Gastrocnemius medialis (tissue), 4 donors: Measurements from ENCODE around the gene OS9. TPM values are rescaled to one million over a fixed set of nuclear protein-coding genes. Genes with fewer than 3 reads are reported as not detected.

ENCODE experiments used
- ATAC-seq, 2 donors: fragments of 150-250 bp; one replicate each; pipeline ENCODE4 v1.9.1; 2016
- DNase-seq, 2 donors: peaks; one replicate each; pipeline ENCODE4 v3.0.0-alpha.2; 2019
- H3K27ac ChIP-seq, 4 donors: fragments of 200-600 bp; sonication (generic); 1 replicate in 1 of 4; 2 replicates in 3 of 4; pipeline ENCODE4 v1.5.1; 2016 to 2018; ENCODE audit warnings: mild to moderate bottlenecking in 2 of 4, moderate library complexity in 1 of 4
- H3K27me3 ChIP-seq, 3 donors: fragments of 200-600 bp; sonication (generic) in 2 of 3; 1 replicate in 1 of 3; 2 replicates in 2 of 3; pipeline versions ENCODE4 v1.5.1 to v1.6.0; 2016 to 2019; ENCODE audit warnings: mild to moderate bottlenecking in 1 of 3, moderate library complexity in 1 of 3
- H3K36me3 ChIP-seq, 2 donors: fragments of 200-600 bp; sonication (generic) in 1 of 2; one replicate each; pipeline ENCODE4 v1.5.1; 2017 to 2018
- H3K4me1 ChIP-seq, 2 donors: fragments of 200-600 bp; sonication (generic) in 1 of 2; one replicate each; pipeline ENCODE4 v1.5.1; 2016 to 2017; ENCODE audit warnings: mild to moderate bottlenecking in 2 of 2
- H3K4me3 ChIP-seq, 4 donors: fragments of 200-600 bp; sonication (generic) in 3 of 4; 1 replicate in 1 of 4; 2 replicates in 3 of 4; pipeline ENCODE4 v1.5.1; 2016 to 2019; ENCODE audit warnings: mild to moderate bottlenecking in 2 of 4
- H3K9me3 ChIP-seq, 3 donors: fragments of 200-600 bp; sonication (generic) in 2 of 3; 1 replicate in 1 of 3; 2 replicates in 2 of 3; pipeline ENCODE4 v1.5.1; 2016 to 2019
- POLR2A ChIP-seq, 2 donors: fragments of 450-650 bp; IDR thresholded peaks; one replicate each; pipeline ENCODE4 v1.6.1; 2017; ENCODE audit warnings: antibody characterized with exemption in 2 of 2, mild to moderate bottlenecking in 2 of 2, moderate library complexity in 2 of 2
- in situ Hi-C, 4 donors: fragments of 200-750 bp; cut with MboI; loops; one replicate each; pipeline versions ENCODE4 v1.15.0 to v1.8.0; 2017; ENCODE audit warnings: low sequenced_read_pairs in 4 of 4
- intact Hi-C: fragments of 100-400 bp; cut with DNase I; formaldehyde crosslinking; loops from one replicate; pipeline ENCODE4 v1.15.1; 2023; ENCODE audit warnings: low total_unique reads
- total RNA-seq, 4 donors: library from RNA; depleted of rRNA; stranded (reverse); fragments of >200 nt; gene quantifications; one replicate each; pipeline versions ENCODE4 v1.1.0 to v1.2.3, GENCODE V29; 2016
- TF ChIP-seq, protein P1 (sequence below), 5 experiments: fragments of 450-650 bp in 3 of 5; fragments of 200-600 bp in 2 of 5; sonication (generic) in 2 of 5; IDR thresholded peaks in 4 of 5; conservative IDR thresholded peaks in 1 of 5; 1 replicate in 4 of 5; 2 replicates in 1 of 5; pipeline ENCODE4 v1.5.1; 2016 to 2019; ENCODE audit warnings: antibody characterized with exemption in 5 of 5, mild to moderate bottlenecking in 3 of 5, moderate library complexity in 3 of 5

The OS9 gene
- total RNA-seq, 4 donors from 2014 or later = 77.0 to 152 (median 106) TPM

DNA sequence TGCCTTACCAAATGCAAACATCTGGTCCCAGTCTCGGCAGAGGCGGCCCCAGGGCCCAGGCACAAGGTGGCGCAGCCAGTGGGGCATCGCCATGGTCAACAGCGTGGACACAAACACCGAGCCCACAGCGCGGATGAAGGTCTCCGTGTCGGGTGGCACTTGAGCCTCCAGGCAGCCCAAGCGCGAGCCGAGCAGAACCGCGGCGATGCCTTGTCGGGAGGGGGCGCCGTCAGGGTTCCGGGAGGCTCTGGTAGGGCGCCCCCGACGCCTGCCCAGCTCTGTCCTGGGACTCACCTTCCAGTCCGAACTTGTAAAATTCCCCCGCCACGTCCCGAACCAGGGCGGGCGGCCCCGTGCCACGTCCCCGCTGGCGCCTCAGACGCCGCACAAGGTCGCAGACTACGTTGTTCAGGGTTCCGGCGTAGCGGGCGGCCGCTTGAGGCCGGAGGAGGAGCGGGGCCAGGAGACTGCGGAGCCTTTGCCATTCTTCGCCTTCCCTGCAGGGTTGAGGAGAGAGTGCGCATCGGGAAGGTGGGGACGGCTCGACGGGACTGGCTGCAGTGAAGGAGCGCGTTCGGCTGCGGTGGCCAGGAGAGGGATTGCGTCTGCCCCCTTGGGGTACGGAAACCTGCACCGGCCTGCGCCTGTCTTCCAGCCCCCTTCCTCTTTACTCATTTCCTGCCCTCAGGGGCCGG, 71.2 kb downstream of the OS9 start:
- Histone ChIP-seq H3K36me3 (peaks cover 0 to 26% of the 10 kb centered on the region in 2 donors), H3K4me3 (peak overlapping the region; percentile 26 to 52 (median 42)), H3K9me3 (no peaks in the 10 kb centered on the region), H3K4me1 (peaks cover 16 to 22% of the 10 kb centered on the region in 2 donors), H3K27me3 (peaks cover 46 to 57% (median 52%) of the 10 kb centered on the region in 3 donors), H3K27ac (no peak overlapping the region)
- intact Hi-C loops (no loop called here), in situ Hi-C loops (no loop called here)
- TF ChIP-seq POLR2A (IDR thresholded peaks at IDR 0.05) = no peak
- TF ChIP-seq, protein P1, sequence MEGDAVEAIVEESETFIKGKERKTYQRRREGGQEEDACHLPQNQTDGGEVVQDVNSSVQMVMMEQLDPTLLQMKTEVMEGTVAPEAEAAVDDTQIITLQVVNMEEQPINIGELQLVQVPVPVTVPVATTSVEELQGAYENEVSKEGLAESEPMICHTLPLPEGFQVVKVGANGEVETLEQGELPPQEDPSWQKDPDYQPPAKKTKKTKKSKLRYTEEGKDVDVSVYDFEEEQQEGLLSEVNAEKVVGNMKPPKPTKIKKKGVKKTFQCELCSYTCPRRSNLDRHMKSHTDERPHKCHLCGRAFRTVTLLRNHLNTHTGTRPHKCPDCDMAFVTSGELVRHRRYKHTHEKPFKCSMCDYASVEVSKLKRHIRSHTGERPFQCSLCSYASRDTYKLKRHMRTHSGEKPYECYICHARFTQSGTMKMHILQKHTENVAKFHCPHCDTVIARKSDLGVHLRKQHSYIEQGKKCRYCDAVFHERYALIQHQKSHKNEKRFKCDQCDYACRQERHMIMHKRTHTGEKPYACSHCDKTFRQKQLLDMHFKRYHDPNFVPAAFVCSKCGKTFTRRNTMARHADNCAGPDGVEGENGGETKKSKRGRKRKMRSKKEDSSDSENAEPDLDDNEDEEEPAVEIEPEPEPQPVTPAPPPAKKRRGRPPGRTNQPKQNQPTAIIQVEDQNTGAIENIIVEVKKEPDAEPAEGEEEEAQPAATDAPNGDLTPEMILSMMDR (IDR thresholded peaks at IDR 0.05 in 4 of 5, conservative IDR thresholded peaks at IDR 0.05 in 1 of 5) = peak in 2 of 5 experiments; percentile 8 to 25
- ATAC-seq = no peak
- no peak for DNase-seq

DNA sequence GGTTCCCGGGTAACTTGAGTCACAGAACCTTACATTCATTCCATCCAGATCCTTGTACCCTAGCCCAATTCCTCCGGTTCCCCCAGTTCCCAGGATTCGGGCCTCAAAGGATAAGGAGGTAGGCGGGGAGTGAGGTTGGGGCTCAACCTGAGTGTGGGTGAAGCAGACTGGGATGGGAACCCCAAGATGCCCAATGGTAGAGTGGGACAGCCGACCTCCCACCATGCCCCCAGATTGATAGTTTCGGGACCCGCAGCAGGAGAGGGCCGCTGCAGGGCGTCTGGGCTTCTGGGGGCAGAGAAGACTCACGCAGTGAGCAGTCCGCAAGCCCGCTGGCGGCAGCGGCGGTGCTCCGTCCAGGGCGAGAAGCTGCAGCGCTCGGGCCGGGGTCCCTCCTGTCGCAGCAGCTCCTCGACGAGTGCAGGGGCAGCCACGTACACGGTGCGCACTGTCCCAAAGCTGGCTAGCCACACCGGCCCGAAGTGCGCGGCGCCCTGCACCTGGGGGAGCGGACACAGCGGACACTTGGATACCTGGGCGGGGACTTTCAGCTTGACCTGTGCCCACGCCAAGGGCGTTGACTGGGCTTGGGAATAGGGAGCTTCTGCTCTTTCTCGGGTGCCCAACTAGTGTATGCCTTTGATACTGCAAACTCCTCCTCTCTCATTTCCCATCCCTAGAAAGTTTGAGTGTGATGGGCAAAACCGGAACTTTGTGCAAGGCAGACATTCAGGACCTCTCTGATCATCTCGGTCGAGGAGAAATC, 71.9 kb downstream of the OS9 start:
- Histone ChIP-seq H3K4me3 (peak overlapping the region; percentile 13 to 52 (median 42)), H3K9me3 (no peaks in the 10 kb centered on the region), H3K4me1 (peaks cover 17 to 24% of the 10 kb centered on the region in 2 donors), H3K36me3 (peaks cover 0 to 32% of the 10 kb centered on the region in 2 donors), H3K27me3 (peaks cover 46 to 57% (median 52%) of the 10 kb centered on the region in 3 donors), H3K27ac (no peak overlapping the region)
- no peak for TF ChIP-seq POLR2A (IDR thresholded peaks at IDR 0.05)
- TF ChIP-seq, protein P1 (IDR thresholded peaks at IDR 0.05 in 4 of 5, conservative IDR thresholded peaks at IDR 0.05 in 1 of 5) = no peak
- no peak for DNase-seq
- intact Hi-C loops = no loop called here
- in situ Hi-C loops = no loop called here
- ATAC-seq = no peak

DNA sequence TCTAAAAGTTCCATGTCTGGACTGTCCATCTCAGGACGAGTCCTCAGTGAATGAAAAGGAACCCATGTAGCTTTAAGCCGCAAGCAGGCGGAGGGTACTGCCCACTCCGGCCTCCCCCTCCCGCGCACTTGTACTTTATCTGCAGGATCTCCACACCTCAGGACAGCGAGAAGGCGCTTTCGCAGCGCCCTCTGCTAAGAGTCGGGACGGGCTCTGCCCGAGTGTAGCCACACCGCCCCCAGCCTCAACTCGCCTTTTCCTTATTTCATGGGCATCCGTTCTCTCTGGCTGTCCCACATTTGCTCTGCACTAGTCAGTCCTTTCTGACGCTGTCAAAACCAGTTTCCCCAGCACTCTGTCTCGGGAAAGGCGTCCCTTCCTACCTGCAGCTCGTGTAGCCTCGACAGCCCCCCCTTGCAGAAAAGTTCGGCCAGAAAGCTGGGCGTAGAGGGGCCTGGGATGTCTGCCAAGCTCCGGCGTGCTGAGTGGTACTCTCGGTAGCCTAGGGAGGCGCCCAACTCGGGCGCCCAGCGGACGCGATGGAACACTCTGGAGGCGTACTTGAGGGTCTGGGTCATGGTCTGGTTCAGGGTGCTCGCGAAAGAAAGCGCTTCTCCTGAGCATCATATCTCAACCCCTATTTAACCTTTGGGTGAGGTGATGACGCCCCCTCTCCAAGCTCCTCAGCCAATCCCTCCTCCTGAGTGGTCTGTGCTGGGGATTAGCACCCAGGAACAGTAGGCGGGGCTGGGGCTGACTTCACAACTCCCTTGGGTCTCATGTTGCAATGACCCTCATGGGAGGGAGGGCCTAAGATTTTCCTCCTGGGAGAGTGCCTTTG, 72.8 kb downstream of the OS9 start, which contains the start of gene CYP27B1:
Gene CYP27B1, minus strand, starts transcription at position 615 of the 841 bp plus-strand sequence. Its CDS starts 37 bp downstream, at position 578.
- Histone ChIP-seq H3K27ac (no peak within 1 kb of the TSS), H3K4me3 (peak within 1 kb of the TSS; percentile 12 to 42 (median 24)), H3K36me3 (peaks cover 0 to 33% of the 10 kb centered on the region in 2 donors), H3K9me3 (no peaks in the 10 kb centered on the region), H3K27me3 (peaks cover 46 to 52% (median 50%) of the 10 kb centered on the region in 3 donors), H3K4me1 (peaks cover 24 to 32% of the 10 kb centered on the region in 2 donors)
- no peak for DNase-seq
- ATAC-seq = no peak
- no peak for TF ChIP-seq POLR2A (IDR thresholded peaks at IDR 0.05)
- TF ChIP-seq, protein P1 (IDR thresholded peaks at IDR 0.05 in 4 of 5, conservative IDR thresholded peaks at IDR 0.05 in 1 of 5) = no peak
- intact Hi-C loops = no loop called here
- in situ Hi-C loops = no loop called here

DNA sequence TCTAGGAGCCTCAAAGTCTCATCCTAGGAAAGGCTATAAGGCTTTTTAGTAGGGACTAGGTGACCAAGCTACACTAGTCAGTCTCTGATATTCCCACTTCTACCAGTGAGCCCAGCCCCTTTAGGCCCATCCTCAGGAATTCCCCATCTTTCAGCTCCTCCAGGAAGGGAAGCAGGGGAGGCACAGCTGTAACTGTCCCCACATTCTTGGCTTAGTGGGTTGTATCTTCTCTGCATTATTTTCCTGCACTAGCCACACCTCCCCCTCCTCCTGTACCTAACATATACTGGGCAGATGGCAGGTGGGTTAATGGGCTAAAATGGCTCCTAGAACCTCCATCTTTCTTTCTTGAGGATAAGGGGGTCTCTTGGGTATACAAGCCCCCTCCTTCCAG, 73.4 kb downstream of the OS9 start:
- Histone ChIP-seq H3K4me3 (no peak overlapping the region), H3K4me1 (peaks cover 24 to 33% of the 10 kb centered on the region in 2 donors), H3K27me3 (peaks cover 46 to 50% (median 46%) of the 10 kb centered on the region in 3 donors), H3K9me3 (no peaks in the 10 kb centered on the region), H3K27ac (no peak overlapping the region), H3K36me3 (peaks cover 0 to 33% of the 10 kb centered on the region in 2 donors)
- ATAC-seq (no peak), DNase-seq (no peak)
- intact Hi-C loops = no loop called here
- in situ Hi-C loops = no loop called here
- no peak for TF ChIP-seq POLR2A (IDR thresholded peaks at IDR 0.05)
- TF ChIP-seq, protein P1 (IDR thresholded peaks at IDR 0.05 in 4 of 5, conservative IDR thresholded peaks at IDR 0.05 in 1 of 5) = no peak
